HEK293 (cell line): ENCODE measurements around the gene ADRA1B.
A peak's percentile ranks its signal among the peaks of the same experiment; 100 is the strongest.

Source experiments
- EGR2 ChIP-seq: fragments of 450-650 bp; formaldehyde crosslinking; IDR thresholded peaks from 2 replicates; pipeline ENCODE4 v1.5.1; 2016; ENCODE audit warnings: low read depth, missing biosample characterization, missing genetic modification characterization
- KLF7 ChIP-seq: fragments of 450-650 bp; formaldehyde crosslinking; IDR thresholded peaks from 2 replicates; pipeline ENCODE4 v1.5.1; 2016; ENCODE audit warnings: missing biosample characterization, missing genetic modification characterization, borderline replicate concordance
- KLF8 ChIP-seq: fragments of 450-650 bp; formaldehyde crosslinking; IDR thresholded peaks from 2 replicates; pipeline ENCODE4 v1.5.1; 2016; ENCODE audit warnings: missing biosample characterization, missing genetic modification characterization
- OSR2 ChIP-seq: fragments of 450-650 bp; formaldehyde crosslinking; IDR thresholded peaks from 2 replicates; pipeline ENCODE4 v1.5.1; 2016; ENCODE audit warnings: missing biosample characterization, missing genetic modification characterization
- ZFP37 ChIP-seq: fragments of 450-650 bp; formaldehyde crosslinking; IDR thresholded peaks from 2 replicates; pipeline ENCODE4 v1.5.1; 2016; ENCODE audit warnings: missing biosample characterization, missing genetic modification characterization
- ZFP69B ChIP-seq: fragments of 450-650 bp; formaldehyde crosslinking; IDR thresholded peaks from 2 replicates; pipeline ENCODE4 v1.5.1; 2016; ENCODE audit warnings: missing biosample characterization, missing genetic modification characterization
- ZNF121 ChIP-seq: fragments of 450-650 bp; formaldehyde crosslinking; IDR thresholded peaks from 2 replicates; pipeline ENCODE4 v1.5.1; 2016; ENCODE audit warnings: missing biosample characterization, missing genetic modification characterization
- ZNF138 ChIP-seq: fragments of 450-650 bp; formaldehyde crosslinking; IDR thresholded peaks from 2 replicates; pipeline ENCODE4 v1.5.1; 2016; ENCODE audit warnings: missing biosample characterization, missing genetic modification characterization, borderline replicate concordance
- ZNF23 ChIP-seq: fragments of 450-650 bp; formaldehyde crosslinking; IDR thresholded peaks from 2 replicates; pipeline ENCODE4 v1.5.1; 2016; ENCODE audit warnings: missing biosample characterization, missing genetic modification characterization, borderline replicate concordance
- ZNF341 ChIP-seq: fragments of 450-650 bp; formaldehyde crosslinking; IDR thresholded peaks from 2 replicates; pipeline ENCODE4; 2016; ENCODE audit warnings: low read depth, missing biosample characterization, missing genetic modification characterization
- ZNF391 ChIP-seq: fragments of 450-650 bp; formaldehyde crosslinking; IDR thresholded peaks from 2 replicates; pipeline ENCODE4 v1.5.1; 2016; ENCODE audit warnings: low read depth, missing biosample characterization, missing genetic modification characterization, borderline replicate concordance
- ZNF404 ChIP-seq: fragments of 450-650 bp; formaldehyde crosslinking; IDR thresholded peaks from 2 replicates; pipeline ENCODE4 v1.5.1; 2017; ENCODE audit warnings: missing biosample characterization, missing genetic modification characterization
- ZNF48 ChIP-seq: fragments of 450-650 bp; formaldehyde crosslinking; IDR thresholded peaks from 2 replicates; pipeline ENCODE4 v1.5.1; 2016; ENCODE audit warnings: missing biosample characterization, missing genetic modification characterization
- ZNF555 ChIP-seq: fragments of 450-650 bp; formaldehyde crosslinking; conservative IDR thresholded peaks from 2 replicates; pipeline ENCODE4 v1.5.1; 2017; ENCODE audit warnings: missing biosample characterization, mild to moderate bottlenecking, missing genetic modification characterization, inconsistent platforms
- ZNF596 ChIP-seq: fragments of 450-650 bp; IDR thresholded peaks from 2 replicates; pipeline ENCODE4 v1.5.0; 2018; ENCODE audit warnings: missing biosample characterization, mild to moderate bottlenecking, missing genetic modification characterization, moderate library complexity
- ZNF626 ChIP-seq: fragments of 450-650 bp; sonication (Bioruptor Pico); formaldehyde crosslinking; IDR thresholded peaks from 2 replicates; pipeline ENCODE4 v1.5.1; 2018; ENCODE audit warnings: missing biosample characterization, missing genetic modification characterization, inconsistent platforms
- ZNF768 ChIP-seq: fragments of 450-650 bp; formaldehyde crosslinking; IDR thresholded peaks from 2 replicates; pipeline ENCODE4 v1.5.1; 2018; ENCODE audit warnings: missing biosample characterization, mild to moderate bottlenecking, missing genetic modification characterization
- ZXDB ChIP-seq: fragments of 450-650 bp; formaldehyde crosslinking; IDR thresholded peaks from 2 replicates; pipeline ENCODE4 v1.5.1; 2016; ENCODE audit warnings: missing biosample characterization, missing genetic modification characterization
- TF ChIP-seq, protein P1 (sequence below): fragments of 450-650 bp; formaldehyde crosslinking; IDR thresholded peaks from 2 replicates; pipeline ENCODE4 v1.5.1; 2016; ENCODE audit warnings: missing biosample characterization, missing genetic modification characterization
- TF ChIP-seq, protein P2 (sequence below): fragments of 450-650 bp; formaldehyde crosslinking; IDR thresholded peaks from 2 replicates; pipeline ENCODE4 v1.5.0; 2017; ENCODE audit warnings: missing biosample characterization, missing genetic modification characterization, borderline replicate concordance
- TF ChIP-seq, protein P3 (sequence below): fragments of 450-650 bp; formaldehyde crosslinking; IDR thresholded peaks from 2 replicates; pipeline ENCODE4 v1.5.1; 2016; ENCODE audit warnings: missing biosample characterization, missing genetic modification characterization
- TF ChIP-seq, protein P4 (sequence below): fragments of 450-650 bp; formaldehyde crosslinking; IDR thresholded peaks from 2 replicates; pipeline ENCODE4 v1.5.1; 2017; ENCODE audit warnings: missing biosample characterization, missing genetic modification characterization
- TF ChIP-seq, protein P5 (sequence below): fragments of 450-650 bp; formaldehyde crosslinking; IDR thresholded peaks from 2 replicates; pipeline ENCODE4 v1.5.1; 2016; ENCODE audit warnings: missing biosample characterization, missing genetic modification characterization
- TF ChIP-seq, protein P6 (sequence below): fragments of 450-650 bp; formaldehyde crosslinking; IDR thresholded peaks from 2 replicates; pipeline ENCODE4 v1.5.1; 2017; ENCODE audit warnings: missing biosample characterization, missing genetic modification characterization
- TF ChIP-seq, protein P7 (sequence below): fragments of 450-650 bp; formaldehyde crosslinking; IDR thresholded peaks from 2 replicates; pipeline ENCODE4 v1.5.1; 2017; ENCODE audit warnings: missing biosample characterization, missing genetic modification characterization

ADRA1B gene

DNA sequence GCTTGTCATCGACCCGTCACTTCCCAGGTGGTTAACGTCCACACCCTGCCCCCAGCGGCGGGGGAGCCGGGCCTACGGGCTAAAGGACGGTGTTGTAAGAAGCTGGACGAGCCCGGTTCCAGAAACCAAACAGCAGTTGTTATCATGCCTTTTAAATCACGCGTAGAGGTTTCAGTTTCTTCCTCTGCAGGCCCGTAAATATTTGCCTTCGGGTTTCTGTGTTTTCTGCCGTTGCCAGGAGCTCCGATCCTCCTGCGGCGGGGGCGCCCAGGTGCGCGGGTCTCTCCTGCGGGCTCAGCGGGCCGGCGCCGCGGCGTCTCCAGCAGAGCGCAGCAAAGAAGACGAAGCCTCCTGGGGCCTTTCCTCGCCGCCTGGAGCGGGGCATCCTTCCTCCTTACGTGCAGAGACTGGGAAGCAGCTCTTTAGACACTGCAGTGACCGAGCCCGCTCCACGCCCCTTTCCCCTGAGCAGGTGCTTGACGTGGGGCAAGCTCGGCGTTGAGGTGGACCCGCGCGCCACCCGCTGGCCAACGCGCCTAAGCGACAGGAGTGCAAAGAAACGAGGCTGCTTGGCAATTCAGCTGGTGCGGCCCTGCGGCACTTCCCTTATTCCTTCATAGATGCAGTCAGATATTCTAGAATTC, 70.9 kb downstream of the ADRA1B start (continued):
- TF ChIP-seq, protein P1, sequence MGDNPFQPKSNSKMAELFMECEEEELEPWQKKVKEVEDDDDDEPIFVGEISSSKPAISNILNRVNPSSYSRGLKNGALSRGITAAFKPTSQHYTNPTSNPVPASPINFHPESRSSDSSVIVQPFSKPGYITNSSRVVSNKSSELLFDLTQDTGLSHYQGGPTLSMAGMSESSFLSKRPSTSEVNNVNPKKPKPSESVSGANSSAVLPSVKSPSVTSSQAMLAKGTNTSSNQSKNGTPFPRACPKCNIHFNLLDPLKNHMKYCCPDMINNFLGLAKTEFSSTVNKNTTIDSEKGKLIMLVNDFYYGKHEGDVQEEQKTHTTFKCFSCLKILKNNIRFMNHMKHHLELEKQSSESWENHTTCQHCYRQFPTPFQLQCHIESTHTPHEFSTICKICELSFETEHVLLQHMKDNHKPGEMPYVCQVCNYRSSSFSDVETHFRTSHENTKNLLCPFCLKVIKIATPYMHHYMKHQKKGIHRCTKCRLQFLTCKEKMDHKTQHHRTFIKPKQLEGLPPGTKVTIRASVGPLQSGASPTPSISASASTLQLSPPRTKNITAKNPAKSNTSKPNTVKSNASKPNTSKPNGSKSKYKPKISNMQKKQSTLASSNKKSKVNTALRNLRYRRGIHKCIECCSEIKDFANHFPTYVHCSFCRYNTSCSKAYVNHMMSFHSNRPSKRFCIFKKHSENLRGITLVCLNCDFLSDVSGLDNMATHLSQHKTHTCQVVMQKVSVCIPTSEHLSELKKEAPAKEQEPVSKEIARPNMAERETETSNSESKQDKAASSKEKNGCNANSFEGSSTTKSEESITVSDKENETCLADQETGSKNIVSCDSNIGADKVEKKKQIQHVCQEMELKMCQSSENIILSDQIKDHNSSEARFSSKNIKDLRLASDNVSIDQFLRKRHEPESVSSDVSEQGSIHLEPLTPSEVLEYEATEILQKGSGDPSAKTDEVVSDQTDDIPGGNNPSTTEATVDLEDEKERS = no peak
- TF ChIP-seq OSR2 (tag by site-specific recombination) (no peak), KLF7 (tag by site-specific recombination) (no peak), ZNF626 (no peak), ZFP37 (tag by site-specific recombination) (0 out of 2 replicates have a peak, but pooled peaks have one; percentile 18), ZFP69B (0 out of 2 replicates have a peak, but pooled peaks have one; percentile 31), ZNF768 (no peak), ZXDB (no peak), ZNF596 (tag by site-specific recombination) (no peak), KLF8 (tag by site-specific recombination) (peak; percentile 45; the same call in 1 of the 2 replicates), ZNF391 (tag by site-specific recombination) (0 out of 2 replicates have a peak, but pooled peaks have one; percentile 25), ZNF48 (tag by site-specific recombination) (no peak), ZNF555 (tag by site-specific recombination) (no peak), ZNF138 (tag by site-specific recombination) (no peak), ZNF404 (tag by site-specific recombination) (no peak), ZNF23 (tag by site-specific recombination) (no peak), ZNF341 (tag by site-specific recombination) (no peak), ZNF121 (tag by site-specific recombination) (no peak), EGR2 (no peak)
- TF ChIP-seq, protein P2, sequence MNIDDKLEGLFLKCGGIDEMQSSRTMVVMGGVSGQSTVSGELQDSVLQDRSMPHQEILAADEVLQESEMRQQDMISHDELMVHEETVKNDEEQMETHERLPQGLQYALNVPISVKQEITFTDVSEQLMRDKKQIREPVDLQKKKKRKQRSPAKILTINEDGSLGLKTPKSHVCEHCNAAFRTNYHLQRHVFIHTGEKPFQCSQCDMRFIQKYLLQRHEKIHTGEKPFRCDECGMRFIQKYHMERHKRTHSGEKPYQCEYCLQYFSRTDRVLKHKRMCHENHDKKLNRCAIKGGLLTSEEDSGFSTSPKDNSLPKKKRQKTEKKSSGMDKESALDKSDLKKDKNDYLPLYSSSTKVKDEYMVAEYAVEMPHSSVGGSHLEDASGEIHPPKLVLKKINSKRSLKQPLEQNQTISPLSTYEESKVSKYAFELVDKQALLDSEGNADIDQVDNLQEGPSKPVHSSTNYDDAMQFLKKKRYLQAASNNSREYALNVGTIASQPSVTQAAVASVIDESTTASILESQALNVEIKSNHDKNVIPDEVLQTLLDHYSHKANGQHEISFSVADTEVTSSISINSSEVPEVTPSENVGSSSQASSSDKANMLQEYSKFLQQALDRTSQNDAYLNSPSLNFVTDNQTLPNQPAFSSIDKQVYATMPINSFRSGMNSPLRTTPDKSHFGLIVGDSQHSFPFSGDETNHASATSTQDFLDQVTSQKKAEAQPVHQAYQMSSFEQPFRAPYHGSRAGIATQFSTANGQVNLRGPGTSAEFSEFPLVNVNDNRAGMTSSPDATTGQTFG (tag by site-specific recombination) = no peak
- TF ChIP-seq, protein P3, sequence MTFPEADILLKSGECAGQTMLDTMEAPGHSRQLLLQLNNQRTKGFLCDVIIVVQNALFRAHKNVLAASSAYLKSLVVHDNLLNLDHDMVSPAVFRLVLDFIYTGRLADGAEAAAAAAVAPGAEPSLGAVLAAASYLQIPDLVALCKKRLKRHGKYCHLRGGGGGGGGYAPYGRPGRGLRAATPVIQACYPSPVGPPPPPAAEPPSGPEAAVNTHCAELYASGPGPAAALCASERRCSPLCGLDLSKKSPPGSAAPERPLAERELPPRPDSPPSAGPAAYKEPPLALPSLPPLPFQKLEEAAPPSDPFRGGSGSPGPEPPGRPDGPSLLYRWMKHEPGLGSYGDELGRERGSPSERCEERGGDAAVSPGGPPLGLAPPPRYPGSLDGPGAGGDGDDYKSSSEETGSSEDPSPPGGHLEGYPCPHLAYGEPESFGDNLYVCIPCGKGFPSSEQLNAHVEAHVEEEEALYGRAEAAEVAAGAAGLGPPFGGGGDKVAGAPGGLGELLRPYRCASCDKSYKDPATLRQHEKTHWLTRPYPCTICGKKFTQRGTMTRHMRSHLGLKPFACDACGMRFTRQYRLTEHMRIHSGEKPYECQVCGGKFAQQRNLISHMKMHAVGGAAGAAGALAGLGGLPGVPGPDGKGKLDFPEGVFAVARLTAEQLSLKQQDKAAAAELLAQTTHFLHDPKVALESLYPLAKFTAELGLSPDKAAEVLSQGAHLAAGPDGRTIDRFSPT (tag by site-specific recombination) = no peak
- TF ChIP-seq, protein P4, sequence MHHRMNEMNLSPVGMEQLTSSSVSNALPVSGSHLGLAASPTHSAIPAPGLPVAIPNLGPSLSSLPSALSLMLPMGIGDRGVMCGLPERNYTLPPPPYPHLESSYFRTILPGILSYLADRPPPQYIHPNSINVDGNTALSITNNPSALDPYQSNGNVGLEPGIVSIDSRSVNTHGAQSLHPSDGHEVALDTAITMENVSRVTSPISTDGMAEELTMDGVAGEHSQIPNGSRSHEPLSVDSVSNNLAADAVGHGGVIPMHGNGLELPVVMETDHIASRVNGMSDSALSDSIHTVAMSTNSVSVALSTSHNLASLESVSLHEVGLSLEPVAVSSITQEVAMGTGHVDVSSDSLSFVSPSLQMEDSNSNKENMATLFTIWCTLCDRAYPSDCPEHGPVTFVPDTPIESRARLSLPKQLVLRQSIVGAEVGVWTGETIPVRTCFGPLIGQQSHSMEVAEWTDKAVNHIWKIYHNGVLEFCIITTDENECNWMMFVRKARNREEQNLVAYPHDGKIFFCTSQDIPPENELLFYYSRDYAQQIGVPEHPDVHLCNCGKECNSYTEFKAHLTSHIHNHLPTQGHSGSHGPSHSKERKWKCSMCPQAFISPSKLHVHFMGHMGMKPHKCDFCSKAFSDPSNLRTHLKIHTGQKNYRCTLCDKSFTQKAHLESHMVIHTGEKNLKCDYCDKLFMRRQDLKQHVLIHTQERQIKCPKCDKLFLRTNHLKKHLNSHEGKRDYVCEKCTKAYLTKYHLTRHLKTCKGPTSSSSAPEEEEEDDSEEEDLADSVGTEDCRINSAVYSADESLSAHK (tag by site-specific recombination) = no peak
- TF ChIP-seq, protein P5, sequence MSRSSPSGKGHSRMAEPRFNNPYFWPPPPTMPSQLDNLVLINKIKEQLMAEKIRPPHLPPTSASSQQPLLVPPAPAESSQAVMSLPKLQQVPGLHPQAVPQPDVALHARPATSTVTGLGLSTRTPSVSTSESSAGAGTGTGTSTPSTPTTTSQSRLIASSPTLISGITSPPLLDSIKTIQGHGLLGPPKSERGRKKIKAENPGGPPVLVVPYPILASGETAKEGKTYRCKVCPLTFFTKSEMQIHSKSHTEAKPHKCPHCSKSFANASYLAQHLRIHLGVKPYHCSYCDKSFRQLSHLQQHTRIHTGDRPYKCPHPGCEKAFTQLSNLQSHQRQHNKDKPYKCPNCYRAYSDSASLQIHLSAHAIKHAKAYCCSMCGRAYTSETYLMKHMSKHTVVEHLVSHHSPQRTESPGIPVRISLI (tag by site-specific recombination) = no peak
- TF ChIP-seq, protein P6, sequence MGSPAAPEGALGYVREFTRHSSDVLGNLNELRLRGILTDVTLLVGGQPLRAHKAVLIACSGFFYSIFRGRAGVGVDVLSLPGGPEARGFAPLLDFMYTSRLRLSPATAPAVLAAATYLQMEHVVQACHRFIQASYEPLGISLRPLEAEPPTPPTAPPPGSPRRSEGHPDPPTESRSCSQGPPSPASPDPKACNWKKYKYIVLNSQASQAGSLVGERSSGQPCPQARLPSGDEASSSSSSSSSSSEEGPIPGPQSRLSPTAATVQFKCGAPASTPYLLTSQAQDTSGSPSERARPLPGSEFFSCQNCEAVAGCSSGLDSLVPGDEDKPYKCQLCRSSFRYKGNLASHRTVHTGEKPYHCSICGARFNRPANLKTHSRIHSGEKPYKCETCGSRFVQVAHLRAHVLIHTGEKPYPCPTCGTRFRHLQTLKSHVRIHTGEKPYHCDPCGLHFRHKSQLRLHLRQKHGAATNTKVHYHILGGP = no peak
- TF ChIP-seq, protein P7, sequence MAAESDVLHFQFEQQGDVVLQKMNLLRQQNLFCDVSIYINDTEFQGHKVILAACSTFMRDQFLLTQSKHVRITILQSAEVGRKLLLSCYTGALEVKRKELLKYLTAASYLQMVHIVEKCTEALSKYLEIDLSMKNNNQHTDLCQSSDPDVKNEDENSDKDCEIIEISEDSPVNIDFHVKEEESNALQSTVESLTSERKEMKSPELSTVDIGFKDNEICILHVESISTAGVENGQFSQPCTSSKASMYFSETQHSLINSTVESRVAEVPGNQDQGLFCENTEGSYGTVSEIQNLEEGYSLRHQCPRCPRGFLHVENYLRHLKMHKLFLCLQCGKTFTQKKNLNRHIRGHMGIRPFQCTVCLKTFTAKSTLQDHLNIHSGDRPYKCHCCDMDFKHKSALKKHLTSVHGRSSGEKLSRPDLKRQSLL (tag by site-specific recombination) = no peak
